ENCODE measurements around the gene KRIT1. TPM values are rescaled to one million over a fixed set of nuclear protein-coding genes. Genes with fewer than 3 reads are reported as not detected.

Gene KRIT1
- 31.3 TPM for polyA plus RNA-seq (2013, experiment 1 of 2)
- 36.2 TPM for polyA plus RNA-seq (2013, experiment 2 of 2)

GRCh38 chr7:92245487-92246359 is at the start of gene KRIT1, which contains the start of gene ANKIB1:
KRIT1 (minus strand) TSS chr7:92245914; CDS start chr7:92242135, 3,779 bp downstream.
ANKIB1 (plus strand) TSS chr7:92245974; CDS start chr7:92294979, 49,005 bp downstream.
- peak within 1 kb of the TSS; percentile 96 for H3K27ac ChIP-seq (replicated peaks; ENCODE audit: low read length)
- no peak within 1 kb of the TSS for H2BK120ac ChIP-seq (ENCODE audit: low read depth, low read length)
- peaks cover 4 to 32% of the 10 kb centered on the region in 2 donors for H3K36me3 ChIP-seq (replicated peaks in 1 of 2; ENCODE audit: control insufficient read depth in 2 of 2, insufficient read depth in 2 of 2, low read length in 2 of 2)
- H3K14ac ChIP-seq (ENCODE audit: low read length): peak within 1 kb of the TSS; percentile 94
- H2AFZ ChIP-seq (ENCODE audit: low read length): peak within 1 kb of the TSS; percentile 91
- H4K8ac ChIP-seq (ENCODE audit: low read depth, low read length): no peak within 1 kb of the TSS
- peak within 1 kb of the TSS; percentile 57 to 95 for H3K4me3 ChIP-seq (ENCODE audit: low read length in 2 of 2)
- H2AK5ac ChIP-seq (ENCODE audit: low read depth, low read length): peak within 1 kb of the TSS; percentile 39
- peaks cover 5 to 11% of the 10 kb centered on the region in 2 donors for H3K4me1 ChIP-seq (ENCODE audit: control insufficient read depth in 2 of 2, insufficient read depth in 1 of 2, low read depth in 1 of 2, low read length in 2 of 2)
- peak within 1 kb of the TSS; percentile 44 for H2BK5ac ChIP-seq (ENCODE audit: low read length)
- H2BK12ac ChIP-seq (ENCODE audit: low read length): no peak within 1 kb of the TSS
- H3K18ac ChIP-seq (ENCODE audit: low read length): peak within 1 kb of the TSS; percentile 97
- H3K4ac ChIP-seq (ENCODE audit: low read length): no peak within 1 kb of the TSS
- DNase-seq (ENCODE audit: low spot score): peak; percentile 83
- peak within 1 kb of the TSS; percentile 89 for H3K9ac ChIP-seq (ENCODE audit: low read depth, low read length, poor library complexity)
- H4K91ac ChIP-seq (ENCODE audit: low read depth, low read length, poor library complexity): peak within 1 kb of the TSS; percentile 9
- H3K27me3 ChIP-seq (ENCODE audit: control insufficient read depth in 3 of 3, insufficient read depth in 3 of 3, low read depth in 1 of 3, low read length in 3 of 3): no peaks in the 10 kb centered on the region
- H3K79me1 ChIP-seq (ENCODE audit: low read depth, low read length): peaks cover 2% of the 10 kb centered on the region
- peak within 1 kb of the TSS; percentile 96 for H3K23ac ChIP-seq (ENCODE audit: low read depth, low read length, poor library complexity)
- H3K9me3 ChIP-seq (replicated peaks in 1 of 2; ENCODE audit: control insufficient read depth in 2 of 2, insufficient read depth in 1 of 2, low read depth in 1 of 2, low read length in 2 of 2): no peaks in the 10 kb centered on the region
- H2BK15ac ChIP-seq (ENCODE audit: low read length): peak within 1 kb of the TSS; percentile 45
- no CpG with 5 or more reads among the region's 71 CpGs for WGBS, 2 donors (ENCODE audit: extremely low coverage in 2 of 2, insufficient read length in 2 of 2, insufficient replicate concordance in 1 of 2)
- peak within 1 kb of the TSS; percentile 84 for H3K4me2 ChIP-seq (ENCODE audit: insufficient read depth, low read length, poor library complexity, severe bottlenecking)

- DNase-seq (ENCODE audit: low spot score): no peak
- no peak overlapping the region for H3K18ac ChIP-seq (ENCODE audit: low read length)
These were observed 49.7 kb upstream of the KRIT1 start for GRCh38 chr7:92295391-92295790.

GRCh38 chr7:92293896-92294590 is 48.3 kb upstream of the KRIT1 start:
- no peak overlapping the region for H4K91ac ChIP-seq (ENCODE audit: low read depth, low read length, poor library complexity)
- DNase-seq (ENCODE audit: low spot score): no peak
- no peak overlapping the region for H2BK12ac ChIP-seq (ENCODE audit: low read length)
- H2AFZ ChIP-seq (ENCODE audit: low read length): no peak overlapping the region
- no peak overlapping the region for H2BK120ac ChIP-seq (ENCODE audit: low read depth, low read length)
- H3K18ac ChIP-seq (ENCODE audit: low read length): no peak overlapping the region
- no peak overlapping the region for H4K8ac ChIP-seq (ENCODE audit: low read depth, low read length)
- H3K4me2 ChIP-seq (ENCODE audit: insufficient read depth, low read length, poor library complexity, severe bottlenecking): no peak overlapping the region
- H3K27ac ChIP-seq (replicated peaks; ENCODE audit: low read length): no peak overlapping the region
- no peak overlapping the region for H2AK5ac ChIP-seq (ENCODE audit: low read depth, low read length)
- no peak overlapping the region for H3K4me3 ChIP-seq (ENCODE audit: low read length in 2 of 2)
- no peak overlapping the region for H2BK15ac ChIP-seq (ENCODE audit: low read length)
- H3K23ac ChIP-seq (ENCODE audit: low read depth, low read length, poor library complexity): no peak overlapping the region
- H3K4me1 ChIP-seq (ENCODE audit: control insufficient read depth in 2 of 2, insufficient read depth in 1 of 2, low read depth in 1 of 2, low read length in 2 of 2): peaks cover 0 to 8% of the 10 kb centered on the region in 2 donors
- no peaks in the 10 kb centered on the region for H3K27me3 ChIP-seq (ENCODE audit: control insufficient read depth in 3 of 3, insufficient read depth in 3 of 3, low read depth in 1 of 3, low read length in 3 of 3)
- H3K79me1 ChIP-seq (ENCODE audit: low read depth, low read length): no peaks in the 10 kb centered on the region
- no CpG with 5 or more reads among the region's 2 CpGs for WGBS, 2 donors (ENCODE audit: extremely low coverage in 2 of 2, insufficient read length in 2 of 2, insufficient replicate concordance in 1 of 2)
- no peak overlapping the region for H3K4ac ChIP-seq (ENCODE audit: low read length)
- H3K14ac ChIP-seq (ENCODE audit: low read length): no peak overlapping the region
- H2BK5ac ChIP-seq (ENCODE audit: low read length): no peak overlapping the region
- H3K9ac ChIP-seq (ENCODE audit: low read depth, low read length, poor library complexity): no peak overlapping the region
- H3K36me3 ChIP-seq (replicated peaks in 1 of 2; ENCODE audit: control insufficient read depth in 2 of 2, insufficient read depth in 2 of 2, low read length in 2 of 2): peaks cover 0 to 9% of the 10 kb centered on the region in 2 donors
- H3K9me3 ChIP-seq (replicated peaks in 1 of 2; ENCODE audit: control insufficient read depth in 2 of 2, insufficient read depth in 1 of 2, low read depth in 1 of 2, low read length in 2 of 2): no peaks in the 10 kb centered on the region

More at GRCh38 chr7:92295391-92295790, 49.7 kb upstream of the KRIT1 start:
- no peak overlapping the region for H3K23ac ChIP-seq (ENCODE audit: low read depth, low read length, poor library complexity)
- no peak overlapping the region for H2AK5ac ChIP-seq (ENCODE audit: low read depth, low read length)
- H3K4me3 ChIP-seq (ENCODE audit: low read length in 2 of 2): no peak overlapping the region
- H4K8ac ChIP-seq (ENCODE audit: low read depth, low read length): no peak overlapping the region
- WGBS, 2 donors (ENCODE audit: extremely low coverage in 2 of 2, insufficient read length in 2 of 2, insufficient replicate concordance in 1 of 2): no CpG with 5 or more reads among the region's 1 CpG
- H3K27ac ChIP-seq (replicated peaks; ENCODE audit: low read length): no peak overlapping the region
- H3K4me2 ChIP-seq (ENCODE audit: insufficient read depth, low read length, poor library complexity, severe bottlenecking): no peak overlapping the region
- no peak overlapping the region for H3K14ac ChIP-seq (ENCODE audit: low read length)
- no peaks in the 10 kb centered on the region for H3K27me3 ChIP-seq (ENCODE audit: control insufficient read depth in 3 of 3, insufficient read depth in 3 of 3, low read depth in 1 of 3, low read length in 3 of 3)
- H2BK120ac ChIP-seq (ENCODE audit: low read depth, low read length): no peak overlapping the region
- no peak overlapping the region for H2BK5ac ChIP-seq (ENCODE audit: low read length)
- peaks cover 0 to 8% of the 10 kb centered on the region in 2 donors for H3K4me1 ChIP-seq (ENCODE audit: control insufficient read depth in 2 of 2, insufficient read depth in 1 of 2, low read depth in 1 of 2, low read length in 2 of 2)
- no peak overlapping the region for H3K9ac ChIP-seq (ENCODE audit: low read depth, low read length, poor library complexity)
- no peak overlapping the region for H4K91ac ChIP-seq (ENCODE audit: low read depth, low read length, poor library complexity)
- H2BK15ac ChIP-seq (ENCODE audit: low read length): no peak overlapping the region
- no peak overlapping the region for H3K4ac ChIP-seq (ENCODE audit: low read length)
- H3K36me3 ChIP-seq (replicated peaks in 1 of 2; ENCODE audit: control insufficient read depth in 2 of 2, insufficient read depth in 2 of 2, low read length in 2 of 2): peaks cover 0 to 9% of the 10 kb centered on the region in 2 donors
- no peaks in the 10 kb centered on the region for H3K79me1 ChIP-seq (ENCODE audit: low read depth, low read length)
- no peak overlapping the region for H2AFZ ChIP-seq (ENCODE audit: low read length)
- H3K9me3 ChIP-seq (replicated peaks in 1 of 2; ENCODE audit: control insufficient read depth in 2 of 2, insufficient read depth in 1 of 2, low read depth in 1 of 2, low read length in 2 of 2): no peaks in the 10 kb centered on the region
- H2BK12ac ChIP-seq (ENCODE audit: low read length): no peak overlapping the region

- Histone ChIP-seq H2BK5ac (ENCODE audit: low read length) (no peak overlapping the region), H2AK5ac (ENCODE audit: low read depth, low read length) (no peak overlapping the region), H3K79me1 (ENCODE audit: low read depth, low read length) (no peaks in the 10 kb centered on the region), H3K9me3 (replicated peaks in 1 of 2; ENCODE audit: control insufficient read depth in 2 of 2, insufficient read depth in 1 of 2, low read depth in 1 of 2, low read length in 2 of 2) (no peaks in the 10 kb centered on the region), H2AFZ (ENCODE audit: low read length) (no peak overlapping the region), H3K27ac (replicated peaks; ENCODE audit: low read length) (no peak overlapping the region), H3K18ac (ENCODE audit: low read length) (no peak overlapping the region), H3K4me1 (ENCODE audit: control insufficient read depth in 2 of 2, insufficient read depth in 1 of 2, low read depth in 1 of 2, low read length in 2 of 2) (peaks cover 0 to 8% of the 10 kb centered on the region in 2 donors), H3K4me3 (ENCODE audit: low read length in 2 of 2) (no peak overlapping the region), H3K23ac (ENCODE audit: low read depth, low read length, poor library complexity) (no peak overlapping the region), H2BK15ac (ENCODE audit: low read length) (no peak overlapping the region), H3K4ac (ENCODE audit: low read length) (no peak overlapping the region), H2BK120ac (ENCODE audit: low read depth, low read length) (no peak overlapping the region), H3K27me3 (ENCODE audit: control insufficient read depth in 3 of 3, insufficient read depth in 3 of 3, low read depth in 1 of 3, low read length in 3 of 3) (no peaks in the 10 kb centered on the region), H3K36me3 (replicated peaks in 1 of 2; ENCODE audit: control insufficient read depth in 2 of 2, insufficient read depth in 2 of 2, low read length in 2 of 2) (peaks cover 0 to 9% of the 10 kb centered on the region in 2 donors), H3K9ac (ENCODE audit: low read depth, low read length, poor library complexity) (no peak overlapping the region), H3K14ac (ENCODE audit: low read length) (no peak overlapping the region), H4K91ac (ENCODE audit: low read depth, low read length, poor library complexity) (no peak overlapping the region), H2BK12ac (ENCODE audit: low read length) (no peak overlapping the region), H3K4me2 (ENCODE audit: insufficient read depth, low read length, poor library complexity, severe bottlenecking) (no peak overlapping the region), H4K8ac (ENCODE audit: low read depth, low read length) (no peak overlapping the region)
- no peak for DNase-seq (ENCODE audit: low spot score)
- WGBS, 2 donors (ENCODE audit: extremely low coverage in 2 of 2, insufficient read length in 2 of 2, insufficient replicate concordance in 1 of 2): no CpG with 5 or more reads among the region's 3 CpGs
These were observed 47.3 kb upstream of the KRIT1 start for GRCh38 chr7:92292981-92293380.
